ENCODE measurements around the gene HDGFL3.
"Not testable (repeated sequence)": the region's sequence is repeated elsewhere in the genome, so short reads cannot be mapped to it uniquely, and the experiment has no call there.

The HDGFL3 gene

DNA sequence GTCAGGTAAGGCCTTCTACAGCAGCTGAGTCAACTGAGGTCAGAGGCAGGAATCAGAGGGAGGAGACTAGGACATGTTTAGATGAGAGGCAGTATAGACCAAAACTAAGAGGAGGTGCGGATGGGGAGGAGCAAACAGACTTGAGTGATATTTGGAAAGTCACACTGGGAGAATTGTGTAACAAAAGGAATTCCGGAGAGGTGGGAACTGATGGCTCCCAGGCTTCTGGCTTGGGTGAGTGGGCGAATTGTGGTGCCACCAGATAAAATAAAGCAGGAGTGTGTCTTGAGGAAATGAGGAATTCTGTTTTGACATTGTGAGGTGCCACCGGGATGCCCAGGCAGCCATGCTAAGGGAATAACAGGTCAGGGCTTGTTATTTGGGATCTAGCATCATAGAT is 103.5 kb downstream of the HDGFL3 start:
- DNase-seq (ENCODE audit: low spot score) (no peak), FAIRE-seq (no peak)

GRCh38 chr15:83102346-83102745 is 105.3 kb downstream of the HDGFL3 start:
- no peak for FAIRE-seq
- DNase-seq (ENCODE audit: low spot score), result no peak

GRCh38 chr15:83100097-83100646 is 107.5 kb downstream of the HDGFL3 start:
- no peak for DNase-seq (ENCODE audit: low spot score)
- no peak for FAIRE-seq

DNA sequence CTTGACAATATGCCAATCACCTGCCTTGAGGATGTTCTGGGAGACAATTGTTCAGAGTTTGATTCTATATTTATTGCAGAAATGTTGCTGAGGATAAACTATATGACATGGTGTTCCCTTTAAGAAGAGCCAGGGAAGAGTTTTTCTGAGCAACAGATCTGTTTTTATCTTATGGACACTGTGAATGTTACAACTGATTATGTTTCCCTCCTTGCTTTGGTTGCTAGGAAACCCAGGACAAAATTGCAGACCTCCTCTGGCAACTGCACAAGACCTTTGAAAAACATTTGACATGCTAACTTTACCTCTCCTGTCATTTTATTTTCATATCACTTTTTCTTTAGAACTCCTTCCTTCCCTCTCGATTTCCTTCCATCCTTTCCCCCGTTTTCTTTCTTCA is 108.3 kb downstream of the HDGFL3 start:
- no peak for FAIRE-seq
- no peak for DNase-seq (ENCODE audit: low spot score)

DNA sequence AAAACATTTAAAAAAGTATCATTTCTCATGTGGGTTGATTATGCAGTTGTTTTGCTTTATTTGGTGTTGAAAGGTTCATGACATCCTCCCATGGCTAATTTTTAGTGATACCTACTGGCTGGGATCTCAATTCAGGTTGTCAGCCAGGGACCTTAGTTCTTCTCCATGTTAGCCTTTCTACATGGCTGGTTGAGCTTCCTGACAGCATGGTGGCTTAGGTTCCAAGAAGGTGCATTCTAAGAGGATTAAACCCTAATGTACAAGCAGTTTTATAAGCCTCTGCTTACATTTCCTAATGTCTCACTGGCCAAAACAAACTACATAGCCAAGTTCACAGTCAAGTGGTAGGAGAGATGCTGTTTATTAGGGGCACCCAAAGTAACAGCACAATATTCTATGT is 109.5 kb downstream of the HDGFL3 start:
- FAIRE-seq, result no peak
- no peak for DNase-seq (ENCODE audit: low spot score)

GRCh38 chr15:83094583-83094982 is 113.0 kb downstream of the HDGFL3 start:
- no peak for FAIRE-seq
- DNase-seq (ENCODE audit: low spot score), result no peak

DNA sequence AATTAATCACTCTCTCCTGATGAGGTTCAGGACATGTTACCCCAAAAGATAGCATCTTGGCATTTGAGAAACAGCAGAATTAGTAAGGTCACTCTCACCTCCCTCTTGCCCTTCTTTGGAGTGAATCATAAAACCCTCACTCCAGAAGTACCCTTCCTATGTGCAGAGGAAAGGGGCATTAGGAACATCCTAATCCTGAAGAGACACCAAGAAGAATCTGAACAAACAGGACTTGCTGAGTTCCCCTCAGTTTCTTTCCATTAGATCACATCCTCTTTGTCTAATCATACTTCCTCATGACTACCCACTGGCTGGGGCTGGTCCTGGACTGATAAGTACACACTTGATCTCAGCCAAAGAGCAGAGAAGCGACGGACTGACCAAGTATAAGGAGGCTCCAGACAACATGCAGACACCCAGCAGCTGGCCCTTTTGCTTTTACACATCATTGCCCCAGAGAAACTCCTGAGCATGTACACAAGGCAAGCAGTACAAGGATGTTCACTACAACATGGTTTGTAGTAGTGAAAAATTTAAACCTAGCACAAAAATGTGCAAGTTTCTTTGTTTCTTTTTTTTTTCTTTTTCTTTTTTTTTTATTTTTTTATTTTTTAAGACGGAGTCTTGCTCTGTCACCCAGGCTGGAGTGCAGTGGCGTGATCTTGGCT is 115.2 kb downstream of the HDGFL3 start:
- no peak for DNase-seq (ENCODE audit: low spot score)
- FAIRE-seq, result no peak

DNA sequence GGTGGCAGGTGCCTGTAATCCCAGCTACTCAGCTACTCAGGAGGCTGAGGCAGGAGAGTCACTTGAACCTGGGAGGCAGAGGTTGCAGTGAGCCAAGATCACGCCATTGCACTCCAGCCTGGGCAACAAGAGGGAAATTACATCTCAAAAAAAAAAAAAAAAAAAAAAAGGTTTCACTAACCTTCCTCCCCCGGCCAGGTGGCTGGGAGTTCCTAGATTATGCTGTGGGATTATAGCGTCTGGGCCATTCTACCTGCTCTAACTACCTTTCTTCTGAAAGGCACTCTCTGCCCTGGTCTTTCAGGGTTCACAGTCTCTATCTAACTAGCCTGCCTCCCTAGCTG is 115.7 kb downstream of the HDGFL3 start:
- FAIRE-seq; DNase-seq (ENCODE audit: low spot score): not testable (repeated sequence)

GRCh38 chr15:83090465-83090864 is 117.2 kb downstream of the HDGFL3 start:
- no peak for DNase-seq (ENCODE audit: low spot score)
- FAIRE-seq, result no peak

- DNase-seq (ENCODE audit: low spot score), result no peak
- FAIRE-seq, result no peak
These were observed 118.7 kb downstream of the HDGFL3 start for GRCh38 chr15:83088876-83089275.

- DNase-seq (ENCODE audit: low spot score) (no peak), FAIRE-seq (no peak)
These were observed 120.0 kb downstream of the HDGFL3 start for GRCh38 chr15:83087576-83087975.

GRCh38 chr15:83085864-83086552 is 121.6 kb downstream of the HDGFL3 start:
- FAIRE-seq; DNase-seq (ENCODE audit: low spot score): not testable (repeated sequence)

DNA sequence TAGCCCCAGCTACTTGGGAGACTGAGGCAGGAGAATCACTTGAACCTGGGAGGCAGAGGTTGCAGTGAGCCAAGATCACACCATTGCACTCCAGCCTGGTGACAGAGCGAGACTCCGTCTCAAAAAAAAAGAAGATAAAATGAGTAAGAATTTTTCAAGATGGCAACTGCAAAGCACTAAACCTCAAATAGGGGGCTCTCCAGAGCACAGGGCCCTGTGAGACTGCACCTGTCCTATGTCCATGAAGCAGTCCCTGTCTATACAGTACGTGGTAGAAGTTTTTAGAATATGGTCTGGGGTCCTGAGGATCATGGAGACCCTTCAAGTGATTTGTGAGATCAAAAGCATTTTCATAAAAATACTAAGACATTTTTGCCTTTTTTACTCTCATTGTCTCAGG is 122.2 kb downstream of the HDGFL3 start:
- not testable (repeated sequence) for FAIRE-seq; DNase-seq (ENCODE audit: low spot score)

- no peak for DNase-seq (ENCODE audit: low spot score)
- no peak for FAIRE-seq
These were observed 124.8 kb downstream of the HDGFL3 start for GRCh38 chr15:83082730-83083386.

- DNase-seq (ENCODE audit: low spot score), result no peak
- no peak for FAIRE-seq
These were observed 126.2 kb downstream of the HDGFL3 start for GRCh38 chr15:83081256-83082014.

DNA sequence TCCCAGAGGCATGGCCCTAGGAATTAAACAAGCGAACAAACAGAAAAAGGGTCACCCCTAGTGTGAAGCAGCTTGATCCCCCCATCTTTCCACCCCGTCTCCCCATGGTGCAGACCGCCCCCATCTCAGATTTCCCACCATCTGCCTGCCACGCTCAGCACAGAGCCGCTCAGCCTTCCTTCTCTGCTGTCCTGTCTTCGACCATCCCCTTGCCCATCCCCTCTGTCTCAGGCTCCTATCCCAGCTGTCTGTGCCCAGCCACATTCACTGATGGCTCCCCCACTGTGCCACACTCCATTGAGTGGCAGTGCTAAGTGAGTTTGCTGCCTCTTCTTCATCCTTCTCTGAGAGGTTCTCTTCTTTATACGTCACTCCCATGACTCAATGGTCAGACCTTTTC is 128.9 kb downstream of the HDGFL3 start:
- no peak for DNase-seq (ENCODE audit: low spot score)
- FAIRE-seq, result no peak

Data from RCC 7860 (cell line).